Measurements from ENCODE around the gene GPR55. TPM values are rescaled to one million over a fixed set of nuclear protein-coding genes. Genes with fewer than 3 reads are reported as not detected.

Gene GPR55
- total and polyA plus RNA-seq, 2 of the 8 experiments (the other 6 are each of a cell fraction or from before 2014, with no cell fraction given), result not detected

DNA sequence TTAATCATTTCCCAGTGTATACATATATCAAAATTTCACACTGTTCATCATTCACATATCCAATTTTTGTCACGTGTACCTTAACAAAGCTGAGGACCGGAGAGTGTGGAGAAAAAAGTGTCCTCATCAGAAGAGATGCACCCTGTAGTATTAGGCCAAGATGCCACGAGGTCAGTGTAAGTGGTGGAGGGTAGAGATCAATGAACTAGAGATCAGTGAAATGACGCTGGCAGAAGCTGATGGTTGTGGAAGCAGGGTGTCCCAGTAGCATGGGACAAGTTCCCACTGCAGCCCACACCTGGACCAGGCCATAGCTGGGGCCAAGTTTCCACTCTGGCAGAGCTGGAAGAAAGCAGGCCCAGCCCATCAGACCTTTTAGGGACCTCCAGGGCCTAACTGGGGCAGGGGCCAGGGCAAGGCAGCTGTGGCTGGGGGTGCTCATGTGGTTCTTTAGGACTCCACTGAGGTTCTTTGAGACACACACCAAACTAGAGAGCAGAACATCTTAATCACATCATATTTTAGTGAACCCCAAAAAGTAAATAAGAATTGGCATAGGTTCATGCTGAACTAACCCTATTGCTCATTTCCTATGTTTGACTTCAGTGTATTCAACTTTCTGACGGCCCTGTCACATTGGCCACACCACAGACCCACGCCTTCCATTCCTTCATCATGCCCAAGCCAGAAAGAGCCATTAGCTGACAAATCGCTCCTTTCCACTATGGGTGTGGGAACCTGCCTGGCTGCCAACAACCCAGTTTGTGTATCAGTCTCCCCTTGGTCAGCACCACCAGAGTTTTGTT is 21.6 kb upstream of the GPR55 start:
- Histone ChIP-seq H2BK5ac (ENCODE audit: low read depth, low read length) (no peak overlapping the region), H3K23me2 (ENCODE audit: low read depth, low read length) (no peaks in the 10 kb centered on the region), H4K5ac (ENCODE audit: insufficient read length, low read depth, low read length) (no peak overlapping the region), H3K4ac (replicated peaks; ENCODE audit: insufficient read length, low read depth, low read length) (no peak overlapping the region), H3K4me2 (ENCODE audit: insufficient read depth in 1 of 2, low read depth in 2 of 2, low read length in 2 of 2) (no peak overlapping the region), H3K4me3 (ENCODE audit: extremely low read depth in 1 of 4, insufficient read depth in 2 of 4, low read depth in 3 of 4, low read length in 4 of 4) (no peak overlapping the region), H3K79me2 (ENCODE audit: control insufficient read depth in 1 of 2, insufficient read depth in 2 of 2, low read length in 2 of 2) (no peaks in the 10 kb centered on the region), H3K23ac (ENCODE audit: insufficient read length) (no peak overlapping the region), H2BK15ac (ENCODE audit: low read length) (no peak overlapping the region), H3K27me3 (replicated peaks in 1 of 4; ENCODE audit: control insufficient read depth in 3 of 4, extremely low read depth in 1 of 4, insufficient read depth in 3 of 4, low read length in 3 of 4) (no peaks in the 10 kb centered on the region), H3K27ac (ENCODE audit: low read depth, low read length) (no peak overlapping the region), H3K56ac (replicated peaks; ENCODE audit: insufficient read length, low read depth, low read length) (no peak overlapping the region), H3K18ac (ENCODE audit: extremely low read depth, low read length) (no peak overlapping the region), H4K91ac (replicated peaks; ENCODE audit: insufficient read length, low read length) (no peak overlapping the region), H4K20me1 (replicated peaks in 1 of 2; ENCODE audit: control insufficient read depth in 1 of 2, insufficient read depth in 2 of 2, low read length in 2 of 2) (no peaks in the 10 kb centered on the region), H2AK5ac (ENCODE audit: low read depth, low read length) (no peak overlapping the region), H2AFZ (ENCODE audit: low read length) (no peak overlapping the region), H3K4me1 (replicated peaks in 1 of 4; ENCODE audit: control insufficient read depth in 3 of 4, insufficient read depth in 4 of 4, low read length in 3 of 4) (no peaks in the 10 kb centered on the region; a peak in 1 of 7 replicates), H3K9ac (replicated peaks in 1 of 4; ENCODE audit: extremely low read depth in 1 of 4, low read depth in 3 of 4, low read length in 3 of 4) (no peak overlapping the region), H3K36me3 (ENCODE audit: control insufficient read depth in 2 of 4, insufficient read depth in 4 of 4, low read length in 3 of 4) (no peaks in the 10 kb centered on the region), H4K8ac (ENCODE audit: extremely low read depth, insufficient read depth, low read length) (no peak overlapping the region), H2BK120ac (replicated peaks; ENCODE audit: low read depth, low read length) (no peak overlapping the region), H2BK20ac (ENCODE audit: low read length) (no peak overlapping the region), H3K9me3 (ENCODE audit: insufficient read depth in 2 of 2, low read depth in 1 of 2, low read length in 1 of 2) (no peaks in the 10 kb centered on the region), H3K79me1 (ENCODE audit: low read depth, low read length) (no peaks in the 10 kb centered on the region), H3K14ac (ENCODE audit: insufficient read length) (no peak overlapping the region), H2BK12ac (ENCODE audit: low read depth, low read length) (no peak overlapping the region)
- 93% methylated on average over 7 of the region's 7 CpGs; no CpG with 5 or more reads in 1 of the 2 experiments for WGBS, 2 experiments (ENCODE audit: extremely low coverage in 1 of 2, insufficient coverage in 1 of 2, insufficient read length in 1 of 2, insufficient replicate concordance in 2 of 2, low coverage in 1 of 2, low lambda C conversion rate in 2 of 2, missing lambda C conversion rate in 1 of 2)
- TF ChIP-seq, protein P1, sequence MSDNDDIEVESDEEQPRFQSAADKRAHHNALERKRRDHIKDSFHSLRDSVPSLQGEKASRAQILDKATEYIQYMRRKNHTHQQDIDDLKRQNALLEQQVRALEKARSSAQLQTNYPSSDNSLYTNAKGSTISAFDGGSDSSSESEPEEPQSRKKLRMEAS (IDR thresholded peaks at IDR 0.05), result no peak
- TF ChIP-seq SIRT6 (IDR thresholded peaks at IDR 0.05; ENCODE audit: low read length), result no peak
- TF ChIP-seq, protein P2, sequence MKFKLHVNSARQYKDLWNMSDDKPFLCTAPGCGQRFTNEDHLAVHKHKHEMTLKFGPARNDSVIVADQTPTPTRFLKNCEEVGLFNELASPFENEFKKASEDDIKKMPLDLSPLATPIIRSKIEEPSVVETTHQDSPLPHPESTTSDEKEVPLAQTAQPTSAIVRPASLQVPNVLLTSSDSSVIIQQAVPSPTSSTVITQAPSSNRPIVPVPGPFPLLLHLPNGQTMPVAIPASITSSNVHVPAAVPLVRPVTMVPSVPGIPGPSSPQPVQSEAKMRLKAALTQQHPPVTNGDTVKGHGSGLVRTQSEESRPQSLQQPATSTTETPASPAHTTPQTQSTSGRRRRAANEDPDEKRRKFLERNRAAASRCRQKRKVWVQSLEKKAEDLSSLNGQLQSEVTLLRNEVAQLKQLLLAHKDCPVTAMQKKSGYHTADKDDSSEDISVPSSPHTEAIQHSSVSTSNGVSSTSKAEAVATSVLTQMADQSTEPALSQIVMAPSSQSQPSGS (IDR thresholded peaks at IDR 0.05; ENCODE audit: low read length), result no peak
- no peak for TF ChIP-seq FOSL1 (IDR thresholded peaks at IDR 0.05; ENCODE audit: insufficient read depth, low read depth, low read length)
- TF ChIP-seq BRCA1 (IDR thresholded peaks at IDR 0.05; ENCODE audit: low read depth, low read length), result no peak
- TF ChIP-seq EGR1 (IDR thresholded peaks at IDR 0.05; ENCODE audit: borderline replicate concordance, low read depth, low read length), result no peak
- no peak for TF ChIP-seq MAFK (IDR thresholded peaks at IDR 0.05; ENCODE audit: low read depth, low read length)
- no peak for TF ChIP-seq RFX5 (IDR thresholded peaks at IDR 0.05; ENCODE audit: borderline replicate concordance, low read depth, low read length)
- no peak for TF ChIP-seq EZH2 (IDR thresholded peaks at IDR 0.05; ENCODE audit: low read depth, low read length, severe bottlenecking)
- DNase-seq (ENCODE audit: low read depth in 1 of 2, low spot score in 2 of 2) (no peak), FAIRE-seq (no peak)
- POLR2A ChIA-PET (ENCODE audit: partially characterized antibody), result interaction anchor here (0.7 to 1.0 kb wide), 2 partner anchors 40 to 124 kb away, joined by 3 read pairs; no protein-coding TSS in a partner anchor
- CTCF ChIA-PET (ENCODE audit: partially characterized antibody), result interaction anchor here (0.7 to 2.8 kb wide), 15 partner anchors 9 to 106 kb away, joined by 3 to 12 read pairs (median 3); no protein-coding TSS in a partner anchor

All from H1 (cell line).